HepG2 (cell line): ENCODE data around the gene GPBAR1. TPM values are rescaled to one million over a fixed set of nuclear protein-coding genes. Genes with fewer than 3 reads are reported as not detected.
A peak's percentile ranks its signal among the peaks of the same experiment; 100 is the strongest.

ENCODE experiments used
- DPF2 ChIP-seq: sonication (generic); formaldehyde crosslinking; IDR thresholded peaks from 2 replicates; pipeline ENCODE4 v1.4.0; 2020; ENCODE audit warnings: mild to moderate bottlenecking, low read depth, missing genetic modification reagents, borderline replicate concordance
- ELF3 ChIP-seq: IDR thresholded peaks from 2 replicates; pipeline ENCODE4 v1.6.1; 2016; ENCODE audit warnings: missing genetic modification reagents, missing compliant biosample characterization
- ETV5 ChIP-seq: IDR thresholded peaks from 2 replicates; pipeline ENCODE4 v1.6.1; 2018; ENCODE audit warnings: missing biosample characterization, missing genetic modification reagents, inconsistent platforms, borderline replicate concordance
- HMGXB3 ChIP-seq: sonication (generic); formaldehyde crosslinking; IDR thresholded peaks from 2 replicates; pipeline ENCODE4 v1.4.0; 2020; ENCODE audit warnings: missing genetic modification reagents, borderline replicate concordance
- HOXA5 ChIP-seq: sonication (generic); formaldehyde crosslinking; IDR thresholded peaks from 2 replicates; pipeline ENCODE4 v1.4.0; 2020; ENCODE audit warnings: missing genetic modification reagents
- SKIL ChIP-seq: sonication (generic); formaldehyde crosslinking; IDR thresholded peaks from 2 replicates; pipeline ENCODE4 v1.8.0; 2022; ENCODE audit warnings: missing genetic modification reagents, mild to moderate bottlenecking, moderate library complexity, borderline replicate concordance
- TGIF2 ChIP-seq: IDR thresholded peaks from 2 replicates; pipeline ENCODE4 v1.6.1; 2016; ENCODE audit warnings: control low read depth, missing compliant biosample characterization
- THAP9 ChIP-seq: sonication (generic); formaldehyde crosslinking; IDR thresholded peaks from 2 replicates; pipeline ENCODE4; 2020; ENCODE audit warnings: missing genetic modification reagents, mild to moderate bottlenecking, borderline replicate concordance
- TOE1 ChIP-seq: sonication (generic); formaldehyde crosslinking; IDR thresholded peaks from 2 replicates; pipeline ENCODE4 v1.4.0; 2020; ENCODE audit warnings: mild to moderate bottlenecking, missing genetic modification reagents
- TOPORS ChIP-seq: sonication (generic); formaldehyde crosslinking; IDR thresholded peaks from 2 replicates; pipeline ENCODE4 v1.8.0; 2023; ENCODE audit warnings: mild to moderate bottlenecking, missing genetic modification reagents
- ZBTB46 ChIP-seq: sonication (generic); formaldehyde crosslinking; IDR thresholded peaks from 2 replicates; pipeline ENCODE4 v1.4.0; 2020; ENCODE audit warnings: mild to moderate bottlenecking, missing genetic modification reagents, borderline replicate concordance
- ZXDC ChIP-seq: sonication (generic); formaldehyde crosslinking; IDR thresholded peaks from 2 replicates; pipeline ENCODE4 v1.5.0; 2020; ENCODE audit warnings: mild to moderate bottlenecking, missing genetic modification reagents
- polyA plus RNA-seq, 8 experiments: library from polyadenylated mRNA; depleted of rRNA in 3 of 8; stranded (reverse) in 7 of 8; unstranded in 1 of 8; fragments of >200 nt; fragmentation: Illumina TruSeq in 4 of 8; extraction: Trizol in 4 of 8; gene quantifications; 2 replicates each; pipeline versions ENCODE4 v1.2.1 to v1.2.3, GENCODE V29; 2011 to 2016; ENCODE audit warnings: low read depth in 4 of 8, missing spikeins in 1 of 8, mixed read lengths in 1 of 8; ENCODE audit not compliant: insufficient read depth in 1 of 8
- total RNA-seq, 5 experiments: library from RNA; depleted of rRNA; stranded (reverse); fragments of >200 nt; fragmentation: Illumina TruSeq; extraction: Trizol; gene quantifications; 2 replicates each; pipeline ENCODE4 v1.2.3, GENCODE V29; 2016; ENCODE audit warnings: low read depth in 1 of 5

Gene GPBAR1
- total and polyA plus RNA-seq, 2 of the 13 experiments (the other 11 are each of a cell fraction or from before 2014, with no cell fraction given), result 0.05 to 0.09 TPM

- TF ChIP-seq HMGXB3 (CRISPR knock-in tag) (no peak; the same call in 1 of the 2 replicates), ZXDC (0 out of 2 replicates have a peak, but pooled peaks have one; percentile 4), HOXA5 (CRISPR knock-in tag) (no peak; the same call in 1 of the 2 replicates), SKIL (CRISPR knock-in tag) (no peak), ZBTB46 (CRISPR knock-in tag) (no peak), TOPORS (no peak), TOE1 (CRISPR knock-in tag) (peak; percentile 58; the same call in 1 of the 2 replicates), THAP9 (CRISPR knock-in tag) (peak; percentile 67; the same call in 1 of the 2 replicates), DPF2 (no peak), ELF3 (CRISPR knock-in tag) (peak; percentile 40), ETV5 (CRISPR knock-in tag) (no peak; the same call in none of the 2 replicates), TGIF2 (CRISPR knock-in tag) (peak; percentile 32; the same call in 1 of the 2 replicates)
These were observed 31.5 kb downstream of the GPBAR1 start, which contains the start of gene TMBIM1 (continued) for GRCh38 chr2:218292048-218293014.
